ENCODE data around the gene FOXP1. TPM values are rescaled to one million over a fixed set of nuclear protein-coding genes. Genes with fewer than 3 reads are reported as not detected.

Gene FOXP1
- total RNA-seq, 4 donors from 2014 or later = 181 to 225 (median 205) TPM

GRCh38 chr3:71046791-71047190 is 536.7 kb downstream of the FOXP1 start:
- Histone ChIP-seq H3K9me3 (no peaks in the 10 kb centered on the region), H3K36me3 (peaks cover 4 to 67% (median 26%) of the 10 kb centered on the region in 4 donors), H3K4me3 (peak overlapping the region in 1 of 4 donors; percentile 17), H3K4me1 (peaks cover 62 to 100% (median 99%) of the 10 kb centered on the region in 4 donors), H3K27ac (replicated peaks in 1 of 4) (peak overlapping the region; percentile 82 to 98 (median 94)), H3K27me3 (no peaks in the 10 kb centered on the region)
- DNase-seq (ENCODE audit: extremely low spot score) = peak; percentile 55
- intact Hi-C loops (cut with DNase I) = no loop called here
- TF ChIP-seq POLR2AphosphoS5 (IDR thresholded peaks at IDR 0.05) (peak in 1 of 2 donors; percentile 34), POLR2A (IDR thresholded peaks at IDR 0.05; ENCODE audit: low read depth) (no peak), EP300 (IDR thresholded peaks at IDR 0.05) (no peak), CTCF (IDR thresholded peaks at IDR 0.05) (no peak)
- WGBS = 8% methylated on average over 3 of the region's 3 CpGs

- Histone ChIP-seq H3K9me3 (no peaks in the 10 kb centered on the region), H3K4me3 (no peak overlapping the region), H3K36me3 (peaks cover 7 to 70% (median 28%) of the 10 kb centered on the region in 4 donors), H3K27me3 (no peaks in the 10 kb centered on the region), H3K27ac (replicated peaks in 1 of 4) (peak overlapping the region; percentile 82 to 98 (median 94)), H3K4me1 (peaks cover 54 to 100% (median 98%) of the 10 kb centered on the region in 4 donors)
- WGBS = 59% methylated on average over 1 of the region's 1 CpG
- DNase-seq (ENCODE audit: extremely low spot score) = peak; percentile 34
- TF ChIP-seq POLR2AphosphoS5 (IDR thresholded peaks at IDR 0.05) = peak in 1 of 2 donors; percentile 12
- no peak for TF ChIP-seq EP300 (IDR thresholded peaks at IDR 0.05)
- TF ChIP-seq POLR2A (IDR thresholded peaks at IDR 0.05; ENCODE audit: low read depth) = no peak
- intact Hi-C loops (cut with DNase I) = no loop called here
Observed at GRCh38 chr3:71045917-71046282, 537.6 kb downstream of the FOXP1 start.

GRCh38 chr3:71045212-71045916 is 538.2 kb downstream of the FOXP1 start:
- peaks cover 48 to 100% (median 98%) of the 10 kb centered on the region in 4 donors for H3K4me1 ChIP-seq
- DNase-seq (ENCODE audit: extremely low spot score) = peak; percentile 50
- no peak for TF ChIP-seq EP300 (IDR thresholded peaks at IDR 0.05)
- no peak for TF ChIP-seq POLR2AphosphoS5 (IDR thresholded peaks at IDR 0.05)
- no peak for TF ChIP-seq POLR2A (IDR thresholded peaks at IDR 0.05; ENCODE audit: low read depth)
- TF ChIP-seq CTCF (IDR thresholded peaks at IDR 0.05) = no peak
- WGBS = 77% methylated on average over 5 of the region's 5 CpGs
- H3K9me3 ChIP-seq = no peaks in the 10 kb centered on the region
- no peaks in the 10 kb centered on the region for H3K27me3 ChIP-seq
- H3K4me3 ChIP-seq = no peak overlapping the region
- intact Hi-C loops (cut with DNase I) = no loop called here
- peak overlapping the region; percentile 82 to 98 (median 94) for H3K27ac ChIP-seq (replicated peaks in 1 of 4)
- H3K36me3 ChIP-seq = peaks cover 13 to 74% (median 32%) of the 10 kb centered on the region in 4 donors

- no peak for TF ChIP-seq EP300 (IDR thresholded peaks at IDR 0.05)
- no peak for TF ChIP-seq POLR2AphosphoS5 (IDR thresholded peaks at IDR 0.05)
- no peak for TF ChIP-seq POLR2A (IDR thresholded peaks at IDR 0.05; ENCODE audit: low read depth)
- no peak for TF ChIP-seq CTCF (IDR thresholded peaks at IDR 0.05)
- Histone ChIP-seq H3K9me3 (no peaks in the 10 kb centered on the region), H3K27me3 (no peaks in the 10 kb centered on the region), H3K36me3 (peaks cover 22 to 93% (median 46%) of the 10 kb centered on the region in 4 donors), H3K27ac (replicated peaks in 1 of 4) (peak overlapping the region in 3 of 4 donors; percentile 11 to 65 (median 11)), H3K4me3 (no peak overlapping the region), H3K4me1 (peaks cover 27 to 100% (median 98%) of the 10 kb centered on the region in 4 donors)
- intact Hi-C loops (cut with DNase I) = no loop called here
- DNase-seq (ENCODE audit: extremely low spot score) = peak; percentile 5
- 84% methylated on average over 9 of the region's 9 CpGs for WGBS
Observed at GRCh38 chr3:71042759-71043158, 540.8 kb downstream of the FOXP1 start.

- H3K27me3 ChIP-seq = no peaks in the 10 kb centered on the region
- H3K4me3 ChIP-seq = no peak overlapping the region
- peak overlapping the region; percentile 48 to 65 (median 62) for H3K27ac ChIP-seq (replicated peaks in 1 of 4)
- peaks cover 21 to 100% (median 97%) of the 10 kb centered on the region in 4 donors for H3K4me1 ChIP-seq
- 74% methylated on average over 7 of the region's 7 CpGs for WGBS
- intact Hi-C loops (cut with DNase I) = no loop called here
- peaks cover 20 to 96% (median 49%) of the 10 kb centered on the region in 4 donors for H3K36me3 ChIP-seq
- no peaks in the 10 kb centered on the region for H3K9me3 ChIP-seq
- TF ChIP-seq EP300 (IDR thresholded peaks at IDR 0.05) (no peak), POLR2AphosphoS5 (IDR thresholded peaks at IDR 0.05) (no peak), POLR2A (IDR thresholded peaks at IDR 0.05; ENCODE audit: low read depth) (no peak), CTCF (IDR thresholded peaks at IDR 0.05) (no peak)
- DNase-seq (ENCODE audit: extremely low spot score) = peak; percentile 57
Observed at GRCh38 chr3:71041371-71041770, 542.2 kb downstream of the FOXP1 start.

All from esophagus muscularis mucosa (tissue), 4 donors.